ENCODE results near the gene CEP68.

- TF ChIP-seq CTCF (conservative IDR thresholded peaks at IDR 0.05 in 1 of 2, IDR thresholded peaks at IDR 0.05 in 1 of 2; ENCODE audit: low read depth in 1 of 2, low read length in 2 of 2), result no peak
- TF ChIP-seq EZH2 (IDR thresholded peaks at IDR 0.05; ENCODE audit: low read length, missing control alignments), result no peak
These were observed 74.5 kb downstream of the CEP68 start for GRCh38 chr2:65130664-65131175.
